A549 (cell line): ENCODE results near the gene TLR1. TPM values are rescaled to one million over a fixed set of nuclear protein-coding genes. Genes with fewer than 3 reads are reported as not detected.

ENCODE experiments used
- ATAC-seq, 2 experiments: fragments of 200-7000 bp in 1 of 2; fragments of >200 bp in 1 of 2; cut with Nextera tagmentation in 1 of 2; cut with Tn5 transposase in 1 of 2; 3 replicates each; pipeline versions ENCODE4 v1.8.0 to v1.9.1; 2018 to 2020; ENCODE audit warnings: mild to moderate bottlenecking in 1 of 2, moderate library complexity in 1 of 2
- CTCF ChIA-PET: fragments of 300-600 bp; sonication (Branson Sonifier 250); formaldehyde crosslinking; extraction: SDS; loops from one replicate; lab custom pipeline; 2021; ENCODE audit warnings: antibody characterized with exemption, inconsistent platforms; lab: Yijun Ruan, JAX
- POLR2A ChIA-PET: fragments of 350-600 bp; formaldehyde crosslinking; extraction: SDS; loops from one replicate; lab custom pipeline; 2021; ENCODE audit warnings: antibody characterized with exemption, inconsistent platforms; lab: Yijun Ruan, JAX
- DNase-seq, 2 experiments: peaks; one replicate each; pipeline versions ENCODE4 v3.0.0 to v3.0.0-alpha.2; 2011 to 2016; ENCODE audit warnings: low read depth in 1 of 2, low spot score in 1 of 2
- FAIRE-seq: peaks from 2 replicates; lab custom pipeline; 2011; peaks lifted over from hg19 to GRCh38; lab: Jason Lieb, UNC
- H3K27ac ChIP-seq, 2 experiments: fragments of >200 bp; sonication (Bioruptor Twin); formaldehyde crosslinking; 3 replicates each; pipeline ENCODE4 v1.5.1; 2016 to 2017
- H3K4me1 ChIP-seq: fragments of >200 bp; sonication (Bioruptor Twin); formaldehyde crosslinking; 3 replicates; pipeline ENCODE4 v1.6.1; 2016
- H3K4me2 ChIP-seq: fragments of >200 bp; sonication (Bioruptor Twin); formaldehyde crosslinking; 3 replicates; pipeline ENCODE4 v1.6.1; 2016
- H3K4me3 ChIP-seq: fragments of >200 bp; sonication (Bioruptor Twin); formaldehyde crosslinking; 3 replicates; pipeline ENCODE4 v1.5.1; 2016
- H3K9me3 ChIP-seq: fragments of >200 bp; sonication (Bioruptor Twin); formaldehyde crosslinking; 3 replicates; pipeline ENCODE4 v1.6.1; 2016
- BCL3 ChIP-seq: fragments of >200 bp; sonication (Bioruptor Twin); formaldehyde crosslinking; IDR thresholded peaks from 3 replicates; pipeline ENCODE4 v1.6.1; 2016
- EHF ChIP-seq: fragments of 250-450 bp; sonication (Bioruptor Pico); IDR thresholded peaks from 2 replicates; pipeline ENCODE4 v1.5.0; 2020; ENCODE audit warnings: mild to moderate bottlenecking
- FOXS1 ChIP-seq: fragments of 250-450 bp; sonication (Bioruptor Pico); IDR thresholded peaks from 2 replicates; pipeline ENCODE4 v1.5.0; 2020; ENCODE audit warnings: mild to moderate bottlenecking, moderate library complexity
- HDAC2 ChIP-seq: fragments of 200-600 bp; sonication (generic); IDR thresholded peaks from 2 replicates; pipeline ENCODE4 v1.6.1; 2016
- HOXA7 ChIP-seq: fragments of 250-450 bp; sonication (Bioruptor Pico); IDR thresholded peaks from 2 replicates; pipeline ENCODE4 v1.5.0; 2020; ENCODE audit warnings: mild to moderate bottlenecking, moderate library complexity
- JUN ChIP-seq, 2 experiments: fragments of >200 bp; sonication (Bioruptor Twin); formaldehyde crosslinking; IDR thresholded peaks; 2 replicates in 1 of 2; 3 replicates in 1 of 2; pipeline ENCODE4 v1.6.1; 2016 to 2017
- JUNB ChIP-seq: fragments of >200 bp; sonication (Bioruptor Twin); formaldehyde crosslinking; IDR thresholded peaks from 2 replicates; pipeline ENCODE4 v1.6.1; 2016
- MAFK ChIP-seq: fragments of 450-650 bp; IDR thresholded peaks from 2 replicates; pipeline ENCODE4 v1.6.1; 2014; ENCODE audit not compliant: partially characterized antibody
- MAX ChIP-seq: IDR thresholded peaks from 2 replicates; pipeline ENCODE4 v1.6.1; 2012
- MYC ChIP-seq: IDR thresholded peaks from 2 replicates; pipeline ENCODE4 v1.6.1; 2012; ENCODE audit warnings: mild to moderate bottlenecking, inconsistent platforms, low read length, improper control_type of control experiment, borderline replicate concordance
- NFE2L2 ChIP-seq: fragments of 150-350 bp; conservative IDR thresholded peaks from 2 replicates; pipeline ENCODE4 v1.6.1; 2014; ENCODE audit warnings: low read length
- NPAS2 ChIP-seq: fragments of 250-450 bp; sonication (Bioruptor Pico); IDR thresholded peaks from 2 replicates; pipeline ENCODE4 v1.8.0; 2022; ENCODE audit warnings: mild to moderate bottlenecking, moderate library complexity, borderline replicate concordance
- RAD21 ChIP-seq, 2 experiments: fragments of >200 bp in 1 of 2; sonication (Bioruptor Twin) in 1 of 2; formaldehyde crosslinking in 1 of 2; IDR thresholded peaks in 1 of 2; conservative IDR thresholded peaks in 1 of 2; 2 replicates in 1 of 2; 3 replicates in 1 of 2; pipeline ENCODE4 v1.6.1; 2012 to 2018; ENCODE audit warnings: inconsistent platforms in 1 of 2
- RCOR1 ChIP-seq: fragments of 150-350 bp; IDR thresholded peaks from 2 replicates; pipeline ENCODE4 v1.6.1; 2014; ENCODE audit warnings: antibody characterized with exemption, low read length, low read depth
- REST ChIP-seq: fragments of 200-600 bp; sonication (generic); IDR thresholded peaks from 2 replicates; pipeline ENCODE4 v1.6.1; 2016; ENCODE audit warnings: antibody characterized with exemption, mild to moderate bottlenecking, moderate library complexity
- SMC3 ChIP-seq: fragments of >200 bp; sonication (Bioruptor Twin); formaldehyde crosslinking; IDR thresholded peaks from 3 replicates; pipeline ENCODE4 v1.6.1; 2018; ENCODE audit warnings: inconsistent platforms
- TFCP2L1 ChIP-seq: fragments of 250-450 bp; sonication (Bioruptor Pico); IDR thresholded peaks from 2 replicates; pipeline ENCODE4 v1.5.0; 2021; ENCODE audit warnings: mild to moderate bottlenecking
- ZC3H11A ChIP-seq: fragments of 450-650 bp; IDR thresholded peaks from 2 replicates; pipeline ENCODE4 v1.6.1; 2014; ENCODE audit warnings: antibody characterized with exemption, mild to moderate bottlenecking
- ZSCAN20 ChIP-seq: fragments of 250-450 bp; sonication (Bioruptor Pico); IDR thresholded peaks from 2 replicates; pipeline ENCODE4 v1.8.0; 2022; ENCODE audit warnings: mild to moderate bottlenecking, moderate library complexity
- WGBS: methylation state at CpG from one replicate; pipeline ENCODE4 v1.1.6; 2017; ENCODE audit errors: missing lambda C conversion rate; 5-methylcytosine and 5-hydroxymethylcytosine counted together
- polyA plus RNA-seq, 4 experiments: library from polyadenylated mRNA; depleted of rRNA in 3 of 4; stranded (reverse); fragments of >200 nt; fragmentation: RNase III in 1 of 4; extraction: RNeasy Plus Mini Kit Qiagen cat#74134 plus additional on column Dnase treatment in 1 of 4; gene quantifications; 2 replicates in 3 of 4; 3 replicates in 1 of 4; pipeline ENCODE4 v1.2.3, GENCODE V29; 2011 to 2017

Gene TLR1
- polyA plus RNA-seq, 2 of the 4 experiments (the other 2 are of a cell fraction), result 0.83 to 2.6 TPM

- peaks cover 7% of the 10 kb centered on the region; the same call in 1 of the 3 replicates for H3K9me3 ChIP-seq
- no peak for DNase-seq
- no peak overlapping the region for H3K4me3 ChIP-seq
- no peak overlapping the region for H3K4me2 ChIP-seq
- ChIA-PET POLR2A (no interaction called here), CTCF (interaction anchor here (0.6 to 4.7 kb wide), 7 partner anchors 10 to 716 kb away, joined by 4 to 41 read pairs (median 5); partner anchors contain the start of gene TLR1)
- FAIRE-seq, result no peak
- WGBS, result 40% methylated on average over 6 of the region's 6 CpGs
- peaks cover 20% of the 10 kb centered on the region for H3K4me1 ChIP-seq
- H3K27ac ChIP-seq, result no peak overlapping the region
- TF ChIP-seq JUN (IDR thresholded peaks at IDR 0.05), result no peak
- no peak for TF ChIP-seq FOXS1
- no peak for TF ChIP-seq MAX
- no peak for TF ChIP-seq MAFK
- no peak for TF ChIP-seq EHF (CRISPR knock-in tag)
- no peak for TF ChIP-seq MYC
- no peak for TF ChIP-seq TFCP2L1 (CRISPR knock-in tag)
- no peak for TF ChIP-seq RCOR1
- no peak for TF ChIP-seq HDAC2
- TF ChIP-seq ZC3H11A, result no peak
- no peak for TF ChIP-seq NPAS2 (CRISPR knock-in tag)
- no peak for TF ChIP-seq NFE2L2
- TF ChIP-seq JUNB, result no peak
- ATAC-seq, result no peak
Measured at GRCh38 chr4:38785041-38785790, 19.4 kb downstream of the TLR1 start.

- Histone ChIP-seq H3K4me3 (no peak overlapping the region), H3K4me1 (peaks cover 20% of the 10 kb centered on the region), H3K4me2 (no peak overlapping the region), H3K9me3 (0 out of 3 replicates have a peak, but pooled peaks cover 5% of the 10 kb centered on the region), H3K27ac (no peak overlapping the region)
- TF ChIP-seq SMC3, result no peak
- no peak for TF ChIP-seq RAD21 (conservative IDR thresholded peaks at IDR 0.05 in 1 of 2, IDR thresholded peaks at IDR 0.05 in 1 of 2)
- no peak for TF ChIP-seq HOXA7 (CRISPR knock-in tag)
- TF ChIP-seq ZSCAN20 (CRISPR knock-in tag), result no peak
- no peak for TF ChIP-seq MAFK
- TF ChIP-seq MAX, result no peak
- CTCF ChIA-PET, result interaction anchor here (1.1 to 4.7 kb wide), 4 partner anchors 13 to 715 kb away, joined by 3 to 41 read pairs (median 17); no protein-coding TSS in a partner anchor
- FAIRE-seq, result no peak
- DNase-seq, result no peak
- no peak for ATAC-seq
- POLR2A ChIA-PET, result no interaction called here
- 93% methylated on average over 4 of the region's 4 CpGs for WGBS
Measured at GRCh38 chr4:38784141-38784540, 20.4 kb downstream of the TLR1 start.

- 75% methylated on average over 8 of the region's 8 CpGs for WGBS
- POLR2A ChIA-PET, result interaction anchor here (0.6 kb wide), 1 partner anchor 10 kb away, joined by 3 read pairs; no protein-coding TSS in a partner anchor
Measured at GRCh38 chr4:38783109-38783460, 21.5 kb downstream of the TLR1 start.

More at GRCh38 chr4:38783109-38783460, 21.5 kb downstream of the TLR1 start:
- TF ChIP-seq BCL3 (no peak), RAD21 (conservative IDR thresholded peaks at IDR 0.05 in 1 of 2, IDR thresholded peaks at IDR 0.05 in 1 of 2) (0 out of 5 replicates have a peak, but pooled peaks of 1 of the 2 experiments have one; percentile 0), REST (no peak)
- H3K4me3 ChIP-seq, result no peak overlapping the region
- no peak overlapping the region for H3K4me2 ChIP-seq
- peaks cover 13% of the 10 kb centered on the region; the same call in 2 of the 3 replicates for H3K4me1 ChIP-seq
- CTCF ChIA-PET, result interaction anchor here (0.7 to 4.7 kb wide), 16 partner anchors 12 to 720 kb away, joined by 3 to 41 read pairs (median 5); partner anchors contain the start of gene TLR1
- no peak for DNase-seq
- H3K9me3 ChIP-seq, result no peaks in the 10 kb centered on the region
- no peak for FAIRE-seq
- H3K27ac ChIP-seq, result no peak overlapping the region
- ATAC-seq, result no peak
